Loucy (cell line): Measurements from ENCODE around the gene PTPN5.

ENCODE experiments used
- H2AFZ ChIP-seq: fragments of 200-600 bp; sonication (generic); 2 replicates; pipeline ENCODE4 v1.6.0; 2016; ENCODE audit warnings: antibody characterized with exemption, mild to moderate bottlenecking, low read length, moderate library complexity
- H3F3A ChIP-seq: fragments of 200-600 bp; 2 replicates; pipeline ENCODE4 v1.6.0; 2016; ENCODE audit warnings: antibody characterized with exemption, low read depth, mild to moderate bottlenecking
- H3K27me3 ChIP-seq: fragments of 200-600 bp; sonication (generic); 2 replicates; pipeline ENCODE4 v1.6.1; 2014; ENCODE audit warnings: low read length, mild to moderate bottlenecking; ENCODE audit not compliant: insufficient read depth, poor library complexity, severe bottlenecking
- H3K36me3 ChIP-seq: fragments of 200-600 bp; sonication (generic); 2 replicates; pipeline ENCODE4 v1.6.1; 2016; ENCODE audit warnings: low read length; ENCODE audit not compliant: insufficient read depth
- H3K4me1 ChIP-seq: fragments of 200-600 bp; sonication (generic); 2 replicates; pipeline ENCODE4 v1.5.1; 2014; ENCODE audit warnings: low read length, mild to moderate bottlenecking; ENCODE audit not compliant: insufficient read depth, poor library complexity, severe bottlenecking
- H3K4me2 ChIP-seq: fragments of 200-600 bp; sonication (generic); 2 replicates; pipeline ENCODE4 v1.6.0; 2014; ENCODE audit warnings: antibody characterized with exemption, low read length, low read depth, mild to moderate bottlenecking; ENCODE audit not compliant: poor library complexity, severe bottlenecking
- H3K4me3 ChIP-seq: fragments of 200-600 bp; sonication (generic); 2 replicates; pipeline ENCODE4 v1.5.1; 2014; ENCODE audit warnings: low read length, mild to moderate bottlenecking, mixed read lengths; ENCODE audit not compliant: poor library complexity, severe bottlenecking
- H3K79me2 ChIP-seq: fragments of 200-600 bp; sonication (generic); 2 replicates; pipeline ENCODE4 v1.6.1; 2014; ENCODE audit warnings: low read length; ENCODE audit not compliant: insufficient read depth
- H3K9ac ChIP-seq: fragments of 200-600 bp; sonication (generic); 2 replicates; pipeline ENCODE4 v1.6.0; 2014; ENCODE audit warnings: mild to moderate bottlenecking, low read depth, low read length, moderate library complexity; ENCODE audit not compliant: poor library complexity, severe bottlenecking
- H3K9me2 ChIP-seq: fragments of 200-600 bp; sonication (generic); replicated peaks from 2 replicates; pipeline ENCODE4 v1.6.1; 2016; ENCODE audit warnings: low read depth, low read length, mixed read lengths
- H3K9me3 ChIP-seq: fragments of 200-600 bp; sonication (generic); 2 replicates; pipeline ENCODE4 v1.6.1; 2014; ENCODE audit warnings: mild to moderate bottlenecking, antibody characterized with exemption, low read length, low read depth; ENCODE audit not compliant: insufficient read depth
- H4K20me1 ChIP-seq: fragments of 200-600 bp; sonication (generic); 2 replicates; pipeline ENCODE4 v1.6.0; 2014; ENCODE audit warnings: antibody characterized with exemption, low read length, mild to moderate bottlenecking; ENCODE audit not compliant: insufficient read depth, poor library complexity, severe bottlenecking
- EZH2phosphoT487 ChIP-seq: fragments of 200-600 bp; IDR thresholded peaks from 2 replicates; pipeline ENCODE4 v1.6.1; 2018; ENCODE audit warnings: antibody characterized with exemption, mild to moderate bottlenecking, moderate library complexity, borderline replicate concordance
- TF ChIP-seq, protein P1 (sequence below): fragments of 200-600 bp; sonication (generic); conservative IDR thresholded peaks from 2 replicates; pipeline ENCODE4 v1.5.1; 2014; ENCODE audit warnings: mild to moderate bottlenecking, antibody characterized with exemption, low read length

The PTPN5 gene

DNA sequence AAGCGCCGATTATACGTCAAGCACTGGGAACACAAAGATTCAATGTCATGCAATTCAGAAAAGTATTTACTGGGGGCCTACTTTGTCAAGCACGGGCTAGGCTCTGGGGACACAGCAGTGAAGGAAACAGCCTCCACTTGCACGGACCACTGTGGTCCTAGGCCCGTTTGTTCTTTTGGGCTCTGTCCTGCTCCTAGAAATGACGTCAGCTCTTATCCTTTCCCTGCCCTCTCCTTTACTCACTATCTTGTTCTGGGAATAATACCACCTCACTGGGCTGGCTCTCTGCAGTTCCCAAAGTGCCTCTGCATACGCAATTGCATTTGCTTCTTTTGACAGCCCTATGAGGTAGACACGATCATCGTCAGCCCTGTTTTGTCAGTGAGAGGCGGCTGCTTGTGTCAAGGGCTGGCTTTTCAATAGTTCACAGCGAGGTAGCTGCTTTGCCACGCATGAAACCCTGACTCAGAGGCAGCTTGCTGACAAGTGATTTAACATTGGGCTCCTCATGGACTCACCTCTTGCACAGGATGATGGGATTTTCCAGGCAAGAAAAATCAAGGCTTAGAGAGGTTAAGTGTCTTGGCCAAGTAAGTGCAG is 42.7 kb downstream of the PTPN5 start:
- Histone ChIP-seq H3K27me3 (no peaks in the 10 kb centered on the region), H3K4me1 (no peaks in the 10 kb centered on the region), H3K9me3 (no peaks in the 10 kb centered on the region), H3K9me2 (no peaks in the 10 kb centered on the region), H3K36me3 (no peaks in the 10 kb centered on the region), H3K4me3 (no peak overlapping the region), H3K79me2 (no peaks in the 10 kb centered on the region), H3K9ac (no peak overlapping the region), H2AFZ (no peak overlapping the region), H4K20me1 (no peaks in the 10 kb centered on the region), H3F3A (no peaks in the 10 kb centered on the region), H3K4me2 (no peak overlapping the region)
- TF ChIP-seq, protein P1, sequence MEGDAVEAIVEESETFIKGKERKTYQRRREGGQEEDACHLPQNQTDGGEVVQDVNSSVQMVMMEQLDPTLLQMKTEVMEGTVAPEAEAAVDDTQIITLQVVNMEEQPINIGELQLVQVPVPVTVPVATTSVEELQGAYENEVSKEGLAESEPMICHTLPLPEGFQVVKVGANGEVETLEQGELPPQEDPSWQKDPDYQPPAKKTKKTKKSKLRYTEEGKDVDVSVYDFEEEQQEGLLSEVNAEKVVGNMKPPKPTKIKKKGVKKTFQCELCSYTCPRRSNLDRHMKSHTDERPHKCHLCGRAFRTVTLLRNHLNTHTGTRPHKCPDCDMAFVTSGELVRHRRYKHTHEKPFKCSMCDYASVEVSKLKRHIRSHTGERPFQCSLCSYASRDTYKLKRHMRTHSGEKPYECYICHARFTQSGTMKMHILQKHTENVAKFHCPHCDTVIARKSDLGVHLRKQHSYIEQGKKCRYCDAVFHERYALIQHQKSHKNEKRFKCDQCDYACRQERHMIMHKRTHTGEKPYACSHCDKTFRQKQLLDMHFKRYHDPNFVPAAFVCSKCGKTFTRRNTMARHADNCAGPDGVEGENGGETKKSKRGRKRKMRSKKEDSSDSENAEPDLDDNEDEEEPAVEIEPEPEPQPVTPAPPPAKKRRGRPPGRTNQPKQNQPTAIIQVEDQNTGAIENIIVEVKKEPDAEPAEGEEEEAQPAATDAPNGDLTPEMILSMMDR: no peak
- no peak for TF ChIP-seq EZH2phosphoT487

DNA sequence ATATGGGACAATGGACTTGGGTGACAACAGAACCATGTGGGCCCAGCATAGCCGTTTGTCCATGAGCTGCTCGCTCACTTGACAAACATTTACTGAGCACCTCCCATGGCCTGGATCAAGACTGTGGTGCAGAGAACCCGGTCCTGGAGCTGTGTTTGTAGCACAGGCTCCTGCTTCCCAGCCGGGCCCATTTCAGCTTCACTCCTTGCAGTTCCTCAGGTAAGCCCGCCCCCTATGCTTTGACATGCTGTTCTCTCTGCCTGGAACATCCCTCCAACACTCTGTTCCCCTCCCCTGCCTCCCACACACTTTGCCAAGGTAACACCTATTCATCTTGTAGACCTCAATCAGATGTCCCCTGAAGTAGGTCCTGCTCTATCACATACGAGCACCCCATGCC is 46.3 kb downstream of the PTPN5 start:
- Histone ChIP-seq H4K20me1 (no peaks in the 10 kb centered on the region), H3K4me1 (no peaks in the 10 kb centered on the region), H3K9ac (no peak overlapping the region), H3K4me2 (no peak overlapping the region), H3K27me3 (no peaks in the 10 kb centered on the region), H3K9me3 (no peaks in the 10 kb centered on the region), H3K9me2 (no peaks in the 10 kb centered on the region), H3F3A (no peaks in the 10 kb centered on the region), H2AFZ (no peak overlapping the region), H3K4me3 (no peak overlapping the region), H3K36me3 (no peaks in the 10 kb centered on the region), H3K79me2 (no peaks in the 10 kb centered on the region)
- no peak for TF ChIP-seq EZH2phosphoT487
- TF ChIP-seq, protein P1: no peak

DNA sequence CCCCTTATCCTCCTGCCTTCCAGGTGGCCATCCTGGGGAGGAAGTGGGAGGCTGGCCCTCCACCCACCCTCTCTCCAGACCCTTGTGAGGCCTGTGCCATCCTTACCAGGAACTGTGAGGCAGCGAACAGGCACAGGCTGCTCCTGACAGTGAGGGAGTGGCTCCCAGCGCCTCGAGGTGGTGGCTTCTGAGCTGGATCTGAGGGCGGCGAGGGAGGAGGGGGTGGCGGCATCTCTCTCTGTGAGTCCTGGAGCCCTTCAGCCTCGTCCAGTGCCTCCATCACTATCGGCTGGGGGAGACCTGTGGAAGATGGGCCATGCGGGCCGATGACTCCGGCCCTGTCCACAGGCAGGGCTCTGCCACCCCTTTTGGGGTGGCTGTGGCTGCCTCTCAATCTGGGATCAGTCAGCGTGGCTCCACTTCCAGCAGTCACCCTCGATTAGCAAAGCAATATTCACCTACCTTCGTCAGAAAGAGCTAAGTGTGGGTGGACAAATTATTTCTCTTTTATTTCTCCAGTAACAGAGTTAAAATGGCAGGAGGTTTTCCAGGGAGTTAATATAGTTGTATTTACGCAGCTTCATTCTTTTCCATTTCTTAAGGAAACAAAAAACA is 47.6 kb downstream of the PTPN5 start:
- Histone ChIP-seq H3K4me1 (no peaks in the 10 kb centered on the region), H3K27me3 (no peaks in the 10 kb centered on the region), H3K4me3 (no peak overlapping the region), H3K9me3 (no peaks in the 10 kb centered on the region), H3F3A (no peaks in the 10 kb centered on the region), H2AFZ (no peak overlapping the region), H3K79me2 (no peaks in the 10 kb centered on the region), H3K4me2 (no peak overlapping the region), H3K9me2 (no peaks in the 10 kb centered on the region), H3K9ac (no peak overlapping the region), H3K36me3 (no peaks in the 10 kb centered on the region), H4K20me1 (no peaks in the 10 kb centered on the region)
- TF ChIP-seq, protein P1: no peak
- no peak for TF ChIP-seq EZH2phosphoT487
